ENCODE measurements around the gene NRIP2. TPM values are rescaled to one million over a fixed set of nuclear protein-coding genes. Genes with fewer than 3 reads are reported as not detected.

The NRIP2 gene
- total RNA-seq, 4 donors from 2014 or later = 2.4 to 10.5 (median 7.0) TPM

- intact Hi-C loops (cut with DNase I; ENCODE audit: low total_unique reads) = no loop called here
- Histone ChIP-seq H3K9me3 (no peaks in the 10 kb centered on the region), H3K27me3 (no peaks in the 10 kb centered on the region), H3K27ac (no peak overlapping the region), H3K4me3 (no peak overlapping the region), H3K4me1 (no peaks in the 10 kb centered on the region), H3K36me3 (no peaks in the 10 kb centered on the region)
- TF ChIP-seq POLR2A (IDR thresholded peaks at IDR 0.05) (no peak), CTCF (IDR thresholded peaks at IDR 0.05) (no peak)
- no peak for DNase-seq
Observed at GRCh38 chr12:2826036-2826435, 8.8 kb downstream of the NRIP2 start.

- peak overlapping the region in 1 of 2 donors; percentile 2 for H3K27ac ChIP-seq
- TF ChIP-seq CTCF (IDR thresholded peaks at IDR 0.05) (no peak), POLR2A (IDR thresholded peaks at IDR 0.05) (no peak)
- no peaks in the 10 kb centered on the region for H3K36me3 ChIP-seq
- intact Hi-C loops (cut with DNase I; ENCODE audit: low total_unique reads) = no loop called here
- H3K27me3 ChIP-seq = no peaks in the 10 kb centered on the region
- H3K9me3 ChIP-seq = no peaks in the 10 kb centered on the region
- H3K4me1 ChIP-seq = no peaks in the 10 kb centered on the region
- H3K4me3 ChIP-seq = no peak overlapping the region
- DNase-seq = no peak
Observed at GRCh38 chr12:2825132-2825531, 9.7 kb downstream of the NRIP2 start.

- Histone ChIP-seq H3K27ac (no peak overlapping the region), H3K4me3 (no peak overlapping the region), H3K36me3 (no peaks in the 10 kb centered on the region), H3K4me1 (no peaks in the 10 kb centered on the region), H3K9me3 (no peaks in the 10 kb centered on the region), H3K27me3 (no peaks in the 10 kb centered on the region)
- TF ChIP-seq CTCF (IDR thresholded peaks at IDR 0.05) (no peak), POLR2A (IDR thresholded peaks at IDR 0.05) (no peak)
- DNase-seq = no peak
- intact Hi-C loops (cut with DNase I; ENCODE audit: low total_unique reads) = no loop called here
Observed at GRCh38 chr12:2824541-2824940, 10.3 kb downstream of the NRIP2 start.

GRCh38 chr12:2823483-2823882 lies 11.4 kb downstream of the NRIP2 start:
- DNase-seq = no peak
- no peaks in the 10 kb centered on the region for H3K36me3 ChIP-seq
- no peaks in the 10 kb centered on the region for H3K27me3 ChIP-seq
- TF ChIP-seq POLR2A (IDR thresholded peaks at IDR 0.05) = no peak
- TF ChIP-seq CTCF (IDR thresholded peaks at IDR 0.05) = no peak
- intact Hi-C loops (cut with DNase I; ENCODE audit: low total_unique reads) = no loop called here
- H3K4me1 ChIP-seq = no peaks in the 10 kb centered on the region
- no peak overlapping the region for H3K27ac ChIP-seq
- H3K9me3 ChIP-seq = no peaks in the 10 kb centered on the region
- H3K4me3 ChIP-seq = no peak overlapping the region

GRCh38 chr12:2820432-2820831 lies 14.4 kb downstream of the NRIP2 start:
- TF ChIP-seq POLR2A (IDR thresholded peaks at IDR 0.05) = no peak
- no peak for TF ChIP-seq CTCF (IDR thresholded peaks at IDR 0.05)
- Histone ChIP-seq H3K27me3 (no peaks in the 10 kb centered on the region), H3K4me1 (no peaks in the 10 kb centered on the region), H3K4me3 (no peak overlapping the region), H3K27ac (no peak overlapping the region), H3K9me3 (no peaks in the 10 kb centered on the region), H3K36me3 (no peaks in the 10 kb centered on the region)
- no peak for DNase-seq
- intact Hi-C loops (cut with DNase I; ENCODE audit: low total_unique reads) = no loop called here
